HepG2 (cell line): ENCODE results near the gene KIF20A. TPM values are rescaled to one million over a fixed set of nuclear protein-coding genes. Genes with fewer than 3 reads are reported as not detected.

Experiments
- CBX5 ChIP-seq: sonication (generic); formaldehyde crosslinking; IDR thresholded peaks from 2 replicates; pipeline ENCODE4 v1.4.0; 2020; ENCODE audit warnings: missing genetic modification reagents, borderline replicate concordance
- FOXP1 ChIP-seq, 2 experiments: fragments of 450-650 bp in 1 of 2; IDR thresholded peaks; 2 replicates each; pipeline ENCODE4 v1.6.1; 2017 to 2018; ENCODE audit warnings: antibody characterized with exemption in 1 of 2
- HNF4G ChIP-seq, 2 experiments: sonication (generic) in 1 of 2; formaldehyde crosslinking in 1 of 2; IDR thresholded peaks; 2 replicates each; pipeline versions ENCODE4 v1.4.0 to v1.6.1; 2011 to 2020; ENCODE audit warnings: borderline replicate concordance in 2 of 2, low read depth in 2 of 2, mild to moderate bottlenecking in 2 of 2, low read length in 1 of 2, missing genetic modification reagents in 1 of 2, moderate library complexity in 1 of 2
- NBN ChIP-seq: fragments of 450-650 bp; conservative IDR thresholded peaks from 2 replicates; pipeline ENCODE4 v1.6.1; 2017
- SMAD9 ChIP-seq: sonication (generic); formaldehyde crosslinking; IDR thresholded peaks from 2 replicates; pipeline ENCODE4 v1.5.1; 2020; ENCODE audit warnings: mild to moderate bottlenecking, missing genetic modification reagents
- SOX13 ChIP-seq, 3 experiments: fragments of 450-650 bp in 1 of 3; sonication (generic) in 1 of 3; formaldehyde crosslinking in 1 of 3; IDR thresholded peaks in 2 of 3; conservative IDR thresholded peaks in 1 of 3; 2 replicates each; pipeline versions ENCODE4 v1.5.0 to v1.6.1; 2016 to 2020; ENCODE audit warnings: antibody characterized with exemption in 1 of 3, mild to moderate bottlenecking in 1 of 3, missing compliant biosample characterization in 1 of 3, missing genetic modification reagents in 1 of 3, moderate library complexity in 1 of 3
- SOX5 ChIP-seq: IDR thresholded peaks from 2 replicates; pipeline ENCODE4 v1.6.1; 2016; ENCODE audit warnings: borderline replicate concordance
- TMF1 ChIP-seq: sonication (generic); formaldehyde crosslinking; IDR thresholded peaks from 2 replicates; pipeline ENCODE4 v1.8.1; 2022; ENCODE audit warnings: low read depth, missing genetic modification reagents
- ZNF235 ChIP-seq: sonication (generic); formaldehyde crosslinking; IDR thresholded peaks from 2 replicates; pipeline ENCODE4 v1.8.1; 2023; ENCODE audit warnings: mild to moderate bottlenecking, missing genetic modification reagents, borderline replicate concordance
- ZNF274 ChIP-seq: sonication (generic); formaldehyde crosslinking; IDR thresholded peaks from 2 replicates; pipeline ENCODE4 v1.5.1; 2020; ENCODE audit warnings: mild to moderate bottlenecking, missing genetic modification reagents
- ZNF382 ChIP-seq: sonication (generic); formaldehyde crosslinking; IDR thresholded peaks from 2 replicates; pipeline ENCODE4 v1.5.0; 2020; ENCODE audit warnings: missing genetic modification reagents, mild to moderate bottlenecking, borderline replicate concordance
- ZNF678 ChIP-seq: sonication (generic); formaldehyde crosslinking; IDR thresholded peaks from 2 replicates; pipeline ENCODE4 v1.4.0; 2020; ENCODE audit warnings: mild to moderate bottlenecking, missing genetic modification reagents
- ZNF687 ChIP-seq: sonication (generic); formaldehyde crosslinking; IDR thresholded peaks from 2 replicates; pipeline ENCODE4 v1.5.1; 2020; ENCODE audit warnings: mild to moderate bottlenecking, missing genetic modification reagents, moderate library complexity
- ZNF709 ChIP-seq: sonication (generic); formaldehyde crosslinking; IDR thresholded peaks from 2 replicates; pipeline ENCODE4 v1.5.0; 2020; ENCODE audit warnings: mild to moderate bottlenecking, missing genetic modification reagents
- ZNF737 ChIP-seq: sonication (generic); formaldehyde crosslinking; IDR thresholded peaks from 2 replicates; pipeline ENCODE4 v1.5.0; 2020; ENCODE audit warnings: missing genetic modification reagents, mild to moderate bottlenecking, borderline replicate concordance
- ZNF792 ChIP-seq: IDR thresholded peaks from 2 replicates; pipeline ENCODE4 v1.6.1; 2016
- ZNF878 ChIP-seq: sonication (generic); formaldehyde crosslinking; IDR thresholded peaks from 2 replicates; pipeline ENCODE4 v1.8.1; 2023; ENCODE audit warnings: mild to moderate bottlenecking, missing genetic modification reagents, moderate library complexity
- polyA plus RNA-seq, 8 experiments: library from polyadenylated mRNA; depleted of rRNA in 3 of 8; stranded (reverse) in 7 of 8; unstranded in 1 of 8; fragments of >200 nt; fragmentation: Illumina TruSeq in 4 of 8; extraction: Trizol in 4 of 8; gene quantifications; 2 replicates each; pipeline versions ENCODE4 v1.2.1 to v1.2.3, GENCODE V29; 2011 to 2016; ENCODE audit warnings: low read depth in 4 of 8, missing spikeins in 1 of 8, mixed read lengths in 1 of 8; ENCODE audit not compliant: insufficient read depth in 1 of 8
- total RNA-seq, 5 experiments: library from RNA; depleted of rRNA; stranded (reverse); fragments of >200 nt; fragmentation: Illumina TruSeq; extraction: Trizol; gene quantifications; 2 replicates each; pipeline ENCODE4 v1.2.3, GENCODE V29; 2016; ENCODE audit warnings: low read depth in 1 of 5
- TF ChIP-seq, protein P1 (sequence below): sonication (generic); formaldehyde crosslinking; IDR thresholded peaks from 2 replicates; pipeline ENCODE4 v1.5.0; 2020; ENCODE audit warnings: mild to moderate bottlenecking, missing genetic modification reagents
- TF ChIP-seq, protein P2 (sequence below): sonication (generic); formaldehyde crosslinking; IDR thresholded peaks from 2 replicates; pipeline ENCODE4 v1.4.0; 2020; ENCODE audit warnings: missing genetic modification reagents

KIF20A gene
- total and polyA plus RNA-seq, 2 of the 13 experiments (the other 11 are each of a cell fraction or from before 2014, with no cell fraction given), result 17.1 to 66.8 TPM

DNA sequence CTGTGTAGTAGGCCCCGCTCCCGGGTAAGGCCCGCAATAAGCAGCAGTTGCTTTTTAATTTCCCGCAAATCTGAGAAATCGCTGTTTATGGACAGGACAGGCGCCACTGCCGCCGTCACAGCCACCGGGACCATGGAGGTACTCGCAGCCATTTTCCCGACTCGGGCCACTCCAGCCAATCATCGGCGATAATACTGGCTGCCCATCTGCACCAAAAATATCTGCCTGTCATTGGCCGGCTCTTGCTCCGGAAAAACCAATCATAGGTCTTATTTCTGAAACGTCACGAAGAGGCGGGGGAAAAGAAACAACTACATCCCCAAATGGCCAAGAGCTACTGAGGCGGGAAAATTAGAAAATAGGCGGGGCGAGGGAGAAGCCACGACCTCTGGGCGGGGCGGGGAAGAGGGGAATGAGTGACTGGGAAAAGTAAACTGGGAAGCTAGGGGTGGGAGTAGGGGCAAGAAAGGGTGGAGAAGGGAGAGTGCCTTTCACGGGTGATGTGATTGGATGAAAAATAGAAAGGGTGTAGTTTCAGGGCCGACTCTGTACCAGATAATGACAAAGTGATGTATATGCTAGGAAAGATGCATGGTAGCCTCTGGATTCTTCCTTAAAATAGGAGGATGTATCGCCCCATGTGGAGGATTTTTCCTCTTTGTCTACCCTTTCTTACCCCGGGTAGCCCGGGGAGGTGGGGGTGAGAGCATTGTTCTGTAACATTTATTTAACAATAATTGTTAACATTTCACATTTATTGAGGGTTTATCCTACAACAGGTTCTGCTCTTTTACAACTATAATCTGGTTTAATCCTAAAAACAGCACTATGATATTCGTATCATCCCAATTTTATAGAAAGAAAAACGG, 34.5 kb downstream of the KIF20A start, which contains the start of gene CDC23 (continued):
- TF ChIP-seq ZNF709 (0 out of 2 replicates have a peak, but pooled peaks have one; percentile 52), ZNF737 (CRISPR knock-in tag) (no peak), FOXP1 (IDR thresholded peaks at IDR 0.05) (no peak), FOXP1 (CRISPR knock-in tag; IDR thresholded peaks at IDR 0.05) (no peak), CBX5 (CRISPR knock-in tag) (no peak), ZNF687 (CRISPR knock-in tag) (peak; percentile 53), ZNF274 (CRISPR knock-in tag) (no peak; the same call in 1 of the 2 replicates), ZNF678 (CRISPR knock-in tag) (no peak), TMF1 (no peak), ZNF235 (CRISPR knock-in tag) (no peak), HNF4G (IDR thresholded peaks at IDR 0.05; ENCODE audit: borderline replicate concordance, low read depth, low read length) (no peak), HNF4G (CRISPR knock-in tag; IDR thresholded peaks at IDR 0.05; ENCODE audit: borderline replicate concordance, low read depth) (no peak), ZNF878 (CRISPR knock-in tag) (peak; percentile 82; the same call in 1 of the 2 replicates), SOX5 (CRISPR knock-in tag) (peak; percentile 27; the same call in 1 of the 2 replicates), SOX13 (IDR thresholded peaks at IDR 0.05) (no peak), SOX13 (CRISPR knock-in tag; conservative IDR thresholded peaks at IDR 0.05 in 1 of 2, IDR thresholded peaks at IDR 0.05 in 1 of 2) (no peak), ZNF792 (CRISPR knock-in tag) (no peak), NBN (no peak), SMAD9 (peak; percentile 43; the same call in 1 of the 2 replicates), ZNF382 (CRISPR knock-in tag) (no peak)
- TF ChIP-seq, protein P1, sequence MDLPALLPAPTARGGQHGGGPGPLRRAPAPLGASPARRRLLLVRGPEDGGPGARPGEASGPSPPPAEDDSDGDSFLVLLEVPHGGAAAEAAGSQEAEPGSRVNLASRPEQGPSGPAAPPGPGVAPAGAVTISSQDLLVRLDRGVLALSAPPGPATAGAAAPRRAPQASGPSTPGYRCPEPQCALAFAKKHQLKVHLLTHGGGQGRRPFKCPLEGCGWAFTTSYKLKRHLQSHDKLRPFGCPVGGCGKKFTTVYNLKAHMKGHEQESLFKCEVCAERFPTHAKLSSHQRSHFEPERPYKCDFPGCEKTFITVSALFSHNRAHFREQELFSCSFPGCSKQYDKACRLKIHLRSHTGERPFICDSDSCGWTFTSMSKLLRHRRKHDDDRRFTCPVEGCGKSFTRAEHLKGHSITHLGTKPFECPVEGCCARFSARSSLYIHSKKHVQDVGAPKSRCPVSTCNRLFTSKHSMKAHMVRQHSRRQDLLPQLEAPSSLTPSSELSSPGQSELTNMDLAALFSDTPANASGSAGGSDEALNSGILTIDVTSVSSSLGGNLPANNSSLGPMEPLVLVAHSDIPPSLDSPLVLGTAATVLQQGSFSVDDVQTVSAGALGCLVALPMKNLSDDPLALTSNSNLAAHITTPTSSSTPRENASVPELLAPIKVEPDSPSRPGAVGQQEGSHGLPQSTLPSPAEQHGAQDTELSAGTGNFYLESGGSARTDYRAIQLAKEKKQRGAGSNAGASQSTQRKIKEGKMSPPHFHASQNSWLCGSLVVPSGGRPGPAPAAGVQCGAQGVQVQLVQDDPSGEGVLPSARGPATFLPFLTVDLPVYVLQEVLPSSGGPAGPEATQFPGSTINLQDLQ (CRISPR knock-in tag), result no peak
- TF ChIP-seq, protein P2, sequence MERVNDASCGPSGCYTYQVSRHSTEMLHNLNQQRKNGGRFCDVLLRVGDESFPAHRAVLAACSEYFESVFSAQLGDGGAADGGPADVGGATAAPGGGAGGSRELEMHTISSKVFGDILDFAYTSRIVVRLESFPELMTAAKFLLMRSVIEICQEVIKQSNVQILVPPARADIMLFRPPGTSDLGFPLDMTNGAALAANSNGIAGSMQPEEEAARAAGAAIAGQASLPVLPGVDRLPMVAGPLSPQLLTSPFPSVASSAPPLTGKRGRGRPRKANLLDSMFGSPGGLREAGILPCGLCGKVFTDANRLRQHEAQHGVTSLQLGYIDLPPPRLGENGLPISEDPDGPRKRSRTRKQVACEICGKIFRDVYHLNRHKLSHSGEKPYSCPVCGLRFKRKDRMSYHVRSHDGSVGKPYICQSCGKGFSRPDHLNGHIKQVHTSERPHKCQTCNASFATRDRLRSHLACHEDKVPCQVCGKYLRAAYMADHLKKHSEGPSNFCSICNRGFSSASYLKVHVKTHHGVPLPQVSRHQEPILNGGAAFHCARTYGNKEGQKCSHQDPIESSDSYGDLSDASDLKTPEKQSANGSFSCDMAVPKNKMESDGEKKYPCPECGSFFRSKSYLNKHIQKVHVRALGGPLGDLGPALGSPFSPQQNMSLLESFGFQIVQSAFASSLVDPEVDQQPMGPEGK (CRISPR knock-in tag), result peak; percentile 43
